HepG2 (cell line): ENCODE measurements around the gene THRB.

Experiments
- HOXA7 ChIP-seq: sonication (generic); formaldehyde crosslinking; IDR thresholded peaks from 2 replicates; pipeline ENCODE4 v1.8.1; 2022; ENCODE audit warnings: mild to moderate bottlenecking, missing genetic modification reagents, moderate library complexity
- ZMAT3 ChIP-seq: sonication (generic); formaldehyde crosslinking; conservative IDR thresholded peaks from 2 replicates; pipeline ENCODE4 v1.7.0; 2021; ENCODE audit warnings: missing genetic modification reagents
- TF ChIP-seq, protein P1 (sequence below): sonication (generic); formaldehyde crosslinking; IDR thresholded peaks from 2 replicates; pipeline ENCODE4 v1.5.0; 2020; ENCODE audit warnings: mild to moderate bottlenecking, missing genetic modification reagents, moderate library complexity

DNA sequence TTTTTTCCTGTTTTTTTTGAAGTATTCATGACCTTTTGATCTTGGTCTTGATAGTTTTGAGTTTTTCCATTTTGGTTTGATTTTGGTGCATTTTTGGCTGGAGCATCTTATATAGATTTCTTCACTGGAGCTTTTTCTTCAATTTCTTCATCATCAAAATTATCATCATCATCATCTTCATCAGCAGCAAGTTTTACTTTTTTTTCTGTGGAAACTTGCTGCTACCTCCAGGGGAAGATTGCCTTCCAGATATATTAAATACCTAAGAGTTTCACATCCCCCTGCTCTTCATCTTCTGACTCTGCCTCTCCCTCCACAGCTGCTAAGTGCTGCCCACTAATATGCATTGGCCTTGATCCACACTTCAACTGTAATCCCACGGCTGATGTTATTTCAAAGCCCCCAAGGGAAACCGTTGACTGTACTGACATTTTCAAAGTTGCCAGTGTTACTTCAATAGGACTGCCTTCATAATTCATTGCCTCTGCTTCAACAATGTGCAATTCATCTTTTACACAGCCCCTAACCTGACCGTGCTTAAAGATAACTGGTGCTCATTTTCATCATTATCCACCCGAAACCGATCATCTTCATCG lies 397.9 kb downstream of the THRB start:
- TF ChIP-seq ZMAT3: no peak
- TF ChIP-seq HOXA7 (CRISPR knock-in tag): no peak
- TF ChIP-seq, protein P1, sequence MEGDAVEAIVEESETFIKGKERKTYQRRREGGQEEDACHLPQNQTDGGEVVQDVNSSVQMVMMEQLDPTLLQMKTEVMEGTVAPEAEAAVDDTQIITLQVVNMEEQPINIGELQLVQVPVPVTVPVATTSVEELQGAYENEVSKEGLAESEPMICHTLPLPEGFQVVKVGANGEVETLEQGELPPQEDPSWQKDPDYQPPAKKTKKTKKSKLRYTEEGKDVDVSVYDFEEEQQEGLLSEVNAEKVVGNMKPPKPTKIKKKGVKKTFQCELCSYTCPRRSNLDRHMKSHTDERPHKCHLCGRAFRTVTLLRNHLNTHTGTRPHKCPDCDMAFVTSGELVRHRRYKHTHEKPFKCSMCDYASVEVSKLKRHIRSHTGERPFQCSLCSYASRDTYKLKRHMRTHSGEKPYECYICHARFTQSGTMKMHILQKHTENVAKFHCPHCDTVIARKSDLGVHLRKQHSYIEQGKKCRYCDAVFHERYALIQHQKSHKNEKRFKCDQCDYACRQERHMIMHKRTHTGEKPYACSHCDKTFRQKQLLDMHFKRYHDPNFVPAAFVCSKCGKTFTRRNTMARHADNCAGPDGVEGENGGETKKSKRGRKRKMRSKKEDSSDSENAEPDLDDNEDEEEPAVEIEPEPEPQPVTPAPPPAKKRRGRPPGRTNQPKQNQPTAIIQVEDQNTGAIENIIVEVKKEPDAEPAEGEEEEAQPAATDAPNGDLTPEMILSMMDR (CRISPR knock-in tag): no peak
